C4-2B (cell line): ENCODE results near the gene SPECC1.

ENCODE experiments used
- CTCF ChIP-seq: fragments of 450-650 bp; conservative IDR thresholded peaks from 2 replicates; pipeline ENCODE4 v1.5.1; 2017; ENCODE audit warnings: mild to moderate bottlenecking
- ZFX ChIP-seq: fragments of 450-650 bp; IDR thresholded peaks from 2 replicates; pipeline ENCODE4 v1.6.1; 2017

- TF ChIP-seq CTCF = no peak
- no peak for TF ChIP-seq ZFX
Observed at GRCh38 chr17:20155258-20156195, 146.4 kb downstream of the SPECC1 start.
